ENCODE measurements around the gene CACUL1.

Gene CACUL1

DNA sequence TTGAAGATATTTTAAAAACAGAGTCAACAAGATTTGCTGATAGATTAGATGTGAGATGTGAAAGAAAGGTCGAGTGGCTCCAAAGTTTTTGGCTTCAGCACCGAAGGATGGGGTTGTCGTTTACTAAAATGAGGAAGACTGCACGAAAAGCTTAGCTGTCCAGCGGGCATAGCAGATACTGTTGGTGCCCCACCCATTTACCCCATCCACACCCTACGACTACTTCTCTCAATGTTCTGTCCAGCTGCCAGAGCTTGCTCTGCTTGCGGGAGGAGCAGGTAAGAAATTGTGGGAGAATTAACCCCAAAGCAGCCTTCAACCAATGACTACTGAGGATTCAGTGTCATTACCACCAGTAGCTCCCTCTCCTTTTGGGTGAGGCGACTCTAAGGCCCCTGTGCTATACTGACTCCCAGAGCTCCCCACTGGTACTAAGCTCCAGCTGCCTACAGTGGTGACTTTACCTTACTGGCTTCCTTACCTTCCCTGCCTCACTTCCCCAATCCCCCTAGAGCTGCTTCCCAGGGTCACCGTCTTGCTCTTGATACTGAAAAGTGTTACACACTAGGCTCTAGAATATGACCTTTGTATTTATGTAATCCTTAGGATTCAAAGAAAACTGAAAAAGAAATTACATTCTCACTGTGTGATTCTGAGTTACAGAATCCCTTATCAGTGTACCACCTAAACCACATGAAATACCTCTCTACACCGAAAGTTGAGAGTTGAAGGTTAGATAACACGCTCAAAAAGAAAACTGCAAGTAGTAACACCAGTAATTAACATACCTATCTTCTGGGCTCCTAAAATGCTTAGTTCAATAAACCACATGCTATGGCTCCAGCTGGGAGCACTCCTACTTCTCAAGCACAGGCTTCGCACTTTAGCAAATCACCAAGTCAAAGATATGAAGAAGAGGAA lies 22.3 kb downstream of the CACUL1 start:
- DNase-seq, result no peak

DNA sequence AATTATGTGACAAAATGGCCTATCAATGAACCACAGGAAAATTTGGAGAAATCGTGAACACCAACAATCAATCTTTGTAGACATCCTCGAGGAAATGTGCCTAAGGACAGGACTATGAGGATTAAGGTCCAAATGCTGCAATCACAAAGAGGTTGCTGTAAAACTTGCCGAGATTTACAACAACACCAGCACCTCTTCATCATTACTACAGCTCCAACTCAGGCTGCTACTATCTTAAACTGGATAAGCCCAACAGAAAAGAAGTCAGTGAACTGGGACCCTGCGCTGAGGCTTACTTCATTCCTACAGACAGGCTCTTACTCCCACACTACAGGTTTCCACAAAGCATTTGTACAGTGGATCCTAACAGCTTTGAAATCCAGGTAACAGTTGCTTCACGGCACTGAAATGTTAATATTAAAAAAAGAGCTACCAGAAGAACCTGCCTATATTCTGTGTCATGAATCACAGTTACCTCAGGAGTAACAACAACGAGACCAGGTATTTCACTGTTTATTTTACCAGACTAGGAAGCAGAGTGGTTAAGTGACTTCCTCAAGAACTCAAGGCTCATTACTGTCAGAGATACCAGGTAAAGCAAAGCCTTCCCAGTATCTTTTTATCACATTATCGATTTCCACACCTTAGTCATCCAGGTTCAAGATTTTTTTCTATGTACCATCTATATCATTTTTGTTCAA lies 23.9 kb downstream of the CACUL1 start:
- DNase-seq, result no peak

DNA sequence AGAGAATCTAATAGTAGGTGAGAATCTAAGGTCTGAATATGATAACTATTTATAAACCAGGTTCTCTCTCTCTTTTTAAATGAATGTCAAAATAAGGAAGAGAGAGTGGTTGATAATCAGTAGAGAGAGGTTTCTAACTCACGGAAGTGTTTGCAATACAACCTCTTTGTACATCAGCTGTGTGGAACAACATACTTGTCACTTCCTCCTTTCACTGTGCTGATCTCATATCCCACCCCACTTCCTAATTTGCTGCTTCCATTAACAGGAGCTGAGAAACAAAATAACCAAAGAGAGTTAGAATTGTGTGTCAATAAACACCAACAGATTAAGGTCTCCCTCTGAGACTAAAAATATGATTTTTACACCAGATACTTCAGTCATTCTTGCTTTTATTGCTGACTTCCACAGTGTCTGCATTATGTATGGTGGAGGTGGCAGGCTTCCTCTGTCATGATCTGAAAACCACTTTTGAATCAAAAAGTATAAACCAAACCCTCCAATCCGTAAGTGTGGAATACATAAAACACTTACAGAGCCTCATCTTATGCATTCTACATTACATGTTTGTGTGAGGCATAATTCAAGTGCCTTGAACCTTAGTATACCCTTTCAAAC lies 25.0 kb downstream of the CACUL1 start:
- peak; percentile 18 for DNase-seq

DNA sequence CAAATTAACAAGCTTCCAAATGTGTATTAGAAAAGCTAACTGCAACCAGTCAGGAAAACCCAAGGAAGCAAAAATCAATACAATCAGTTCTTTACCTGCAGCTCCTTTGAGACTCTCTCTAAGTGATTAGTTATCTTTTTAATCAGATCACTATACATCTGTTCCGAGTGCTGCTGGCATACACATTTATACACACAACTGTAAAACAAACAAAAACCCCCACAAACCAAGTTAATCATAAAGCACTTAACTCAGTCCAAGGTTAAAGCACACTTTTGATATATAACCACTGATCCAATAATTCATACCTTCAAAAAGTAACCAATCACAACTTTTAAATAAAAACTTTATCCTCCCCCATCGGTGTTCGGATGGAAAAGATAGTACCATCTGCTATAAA lies 25.6 kb downstream of the CACUL1 start:
- no peak for DNase-seq

DNA sequence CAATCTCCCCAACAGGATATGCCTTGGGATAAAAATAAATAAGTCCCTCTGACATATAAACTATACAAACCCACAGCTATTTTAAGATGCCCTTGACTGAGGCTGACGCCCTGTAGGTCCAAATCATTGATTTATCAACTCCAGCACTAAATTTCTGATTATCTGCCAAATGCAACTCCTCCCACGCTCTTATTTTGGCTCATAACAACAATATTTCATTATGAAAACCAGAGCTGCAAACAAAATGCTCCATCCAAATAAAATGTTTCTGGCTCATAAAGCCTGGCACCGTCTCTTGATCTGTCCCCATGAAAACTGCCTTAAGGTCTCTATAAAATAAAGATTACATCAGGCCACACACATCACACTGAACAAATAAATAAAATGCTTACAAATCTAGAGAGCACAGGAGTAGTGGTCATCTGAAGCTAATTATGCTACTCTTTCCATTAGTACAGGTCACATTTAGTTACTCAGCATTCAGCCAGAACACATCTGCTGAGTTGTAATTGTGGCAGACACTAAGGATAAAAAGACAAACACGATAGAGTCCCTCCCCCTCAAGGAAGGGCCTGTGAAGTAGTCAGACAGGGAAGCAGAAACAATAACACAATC lies 28.8 kb downstream of the CACUL1 start:
- no peak for DNase-seq

DNA sequence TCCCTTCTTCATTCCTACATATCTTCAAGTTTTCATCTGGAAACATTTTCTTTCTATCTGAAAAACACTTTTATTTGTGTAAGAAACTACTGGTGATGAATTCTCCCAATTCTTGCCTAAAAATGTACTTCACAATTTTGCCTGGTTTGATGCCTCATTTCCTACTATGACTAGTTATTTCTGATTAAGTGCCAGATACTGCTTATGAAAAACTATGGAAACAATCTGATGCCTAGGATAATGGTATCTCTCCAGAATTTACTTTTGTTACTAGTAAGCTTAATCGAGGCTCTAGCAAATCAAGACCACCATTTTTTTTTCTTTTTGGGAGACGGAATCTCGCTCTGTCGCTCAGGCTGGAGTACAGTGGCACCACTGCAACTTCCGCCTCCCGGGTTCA lies 31.3 kb downstream of the CACUL1 start:
- DNase-seq, result no peak

DNA sequence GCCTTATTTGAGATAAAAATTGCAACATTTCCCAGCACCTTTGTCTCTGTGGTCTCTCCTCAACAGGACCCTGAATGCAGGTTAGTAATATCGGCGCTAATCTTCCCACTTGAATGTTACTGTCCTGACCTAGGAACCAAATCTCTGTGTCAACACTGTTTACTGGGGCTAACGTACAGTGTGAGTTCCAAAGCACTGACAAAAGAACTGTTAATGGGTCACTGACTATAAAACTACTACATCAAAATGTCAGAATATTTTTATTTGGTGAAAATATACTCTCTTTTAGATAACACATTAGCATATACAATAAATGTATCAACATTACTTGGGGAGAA lies 33.3 kb downstream of the CACUL1 start:
- no peak for DNase-seq

DNA sequence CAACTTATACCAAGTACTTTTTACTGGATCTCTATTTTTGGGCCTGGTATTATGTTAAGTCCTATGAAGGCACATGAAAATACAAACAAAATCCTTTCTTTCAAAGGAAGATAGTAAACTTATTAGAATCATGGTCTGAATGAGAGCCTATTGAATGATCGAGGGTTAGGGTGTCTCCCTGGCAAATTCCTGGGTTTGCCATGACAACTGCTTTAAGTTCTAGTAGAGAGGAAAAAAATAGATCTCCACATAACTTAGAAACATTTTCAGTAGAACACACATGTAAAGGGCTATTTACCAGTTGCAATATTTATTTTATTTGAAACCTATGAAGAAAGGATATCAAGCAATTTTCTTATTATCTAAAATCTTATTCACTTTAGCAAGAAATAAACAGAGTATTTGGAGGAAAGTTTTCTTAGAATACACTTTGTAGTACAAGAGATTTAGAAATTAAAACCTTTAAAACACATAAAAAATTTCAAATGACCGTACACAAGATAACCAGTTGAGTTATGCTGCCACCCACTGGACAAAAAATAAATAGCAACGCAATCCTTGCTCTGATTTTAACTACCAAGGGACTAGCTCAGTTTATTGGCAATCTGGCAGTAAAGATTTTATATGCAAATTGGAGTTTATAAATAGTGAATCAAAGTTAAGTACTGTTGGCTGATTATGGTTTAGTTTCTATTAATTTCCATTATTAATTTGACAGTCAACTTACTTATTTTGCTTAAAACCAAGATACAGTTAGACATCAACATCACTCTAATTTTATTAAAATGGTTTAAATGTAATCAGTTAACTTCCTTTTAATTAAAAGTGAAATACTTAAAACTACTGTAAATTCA lies 33.9 kb downstream of the CACUL1 start:
- peak; percentile 78 for DNase-seq

DNA sequence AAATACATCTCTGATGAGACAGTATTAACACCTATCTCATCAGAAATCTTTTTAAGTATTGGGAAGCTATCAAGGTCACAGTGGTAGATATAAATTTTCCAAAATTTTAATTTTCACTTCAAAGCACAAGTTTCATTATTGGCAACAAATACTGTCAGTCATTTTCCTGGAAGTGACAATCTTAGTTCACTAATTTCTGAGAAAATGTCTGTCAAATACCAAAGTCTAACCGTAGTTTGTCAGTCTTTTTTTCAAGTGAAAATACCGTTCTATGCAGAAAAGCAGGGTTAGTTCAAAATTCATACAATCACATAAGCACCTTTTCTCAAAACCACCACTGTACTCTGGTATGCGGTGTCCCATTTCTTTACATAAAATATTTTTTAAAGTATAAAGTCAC lies 40.4 kb downstream of the CACUL1 start:
- DNase-seq, result no peak

DNA sequence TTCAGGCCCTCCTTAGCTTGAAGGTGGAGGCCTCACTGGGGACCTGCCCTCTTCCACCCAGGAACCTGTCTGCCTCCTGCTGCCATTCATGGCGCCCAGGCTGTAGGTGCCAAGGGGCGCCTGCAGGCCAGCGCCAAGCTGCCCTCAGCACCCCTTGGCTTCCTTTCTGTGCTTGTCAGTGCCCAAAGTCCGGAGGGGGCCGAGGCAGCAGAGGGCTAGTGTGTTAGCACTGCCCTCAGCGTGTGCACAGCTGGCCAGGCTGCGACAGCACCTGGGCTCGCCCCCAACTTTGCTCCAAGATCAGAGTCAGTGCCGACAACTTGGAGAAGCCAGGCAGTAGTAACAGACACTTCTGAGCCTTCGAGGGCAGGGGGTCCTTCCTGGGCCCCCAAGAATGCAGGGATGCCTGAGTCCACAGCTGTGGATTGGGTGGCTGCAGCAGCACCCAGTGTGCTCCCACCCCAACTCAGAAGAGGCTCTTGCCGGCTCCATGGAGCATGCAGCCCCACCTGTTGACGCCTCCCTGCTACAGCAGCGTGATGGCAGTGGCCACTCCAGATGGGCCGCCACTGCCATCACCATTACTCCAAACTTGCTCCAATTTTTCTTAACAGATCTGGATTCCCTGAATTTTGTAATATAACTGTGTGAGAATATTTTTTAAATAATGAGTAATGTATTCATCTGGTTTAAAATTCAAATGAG lies 41.7 kb downstream of the CACUL1 start:
- DNase-seq, result no peak

DNA sequence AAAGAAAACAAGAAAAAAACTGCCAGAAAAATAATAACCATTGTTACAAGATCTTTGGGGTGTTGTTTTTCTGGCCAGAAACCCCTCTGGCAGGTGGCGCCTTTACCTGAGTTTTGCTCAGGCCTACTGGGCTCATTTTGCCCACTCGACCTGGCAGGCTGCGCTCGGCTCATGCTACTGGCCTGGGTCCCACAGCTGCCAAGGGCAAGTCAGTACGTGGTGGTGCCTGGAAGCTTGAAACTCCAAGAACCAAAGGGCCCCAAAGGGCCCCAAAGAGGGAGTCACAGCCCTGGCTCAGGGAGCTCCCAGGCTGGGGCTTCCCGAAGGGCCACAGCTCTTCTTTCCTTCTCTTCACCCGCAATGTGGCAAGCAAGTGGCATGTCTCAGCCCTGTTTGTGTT lies 42.7 kb downstream of the CACUL1 start:
- DNase-seq, result no peak

DNA sequence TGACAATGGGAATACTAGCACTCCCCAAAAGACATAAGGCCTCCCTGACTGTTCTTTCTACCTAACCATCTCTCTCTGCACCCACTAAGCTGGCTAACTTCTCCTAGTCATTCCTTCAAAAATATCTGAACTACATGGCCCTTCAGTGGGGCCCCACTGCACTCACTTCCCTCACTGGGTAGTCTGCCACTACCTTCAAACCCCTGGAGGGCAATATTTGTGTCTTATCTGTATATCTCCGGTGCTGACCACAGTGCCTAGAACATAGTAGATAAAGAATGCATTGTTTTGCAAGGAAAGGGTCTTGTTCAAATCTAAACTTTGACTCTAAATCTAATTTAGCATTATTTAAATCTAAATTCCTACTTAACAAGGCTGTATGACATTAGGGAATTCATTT lies 44.3 kb downstream of the CACUL1 start:
- no peak for DNase-seq

DNA sequence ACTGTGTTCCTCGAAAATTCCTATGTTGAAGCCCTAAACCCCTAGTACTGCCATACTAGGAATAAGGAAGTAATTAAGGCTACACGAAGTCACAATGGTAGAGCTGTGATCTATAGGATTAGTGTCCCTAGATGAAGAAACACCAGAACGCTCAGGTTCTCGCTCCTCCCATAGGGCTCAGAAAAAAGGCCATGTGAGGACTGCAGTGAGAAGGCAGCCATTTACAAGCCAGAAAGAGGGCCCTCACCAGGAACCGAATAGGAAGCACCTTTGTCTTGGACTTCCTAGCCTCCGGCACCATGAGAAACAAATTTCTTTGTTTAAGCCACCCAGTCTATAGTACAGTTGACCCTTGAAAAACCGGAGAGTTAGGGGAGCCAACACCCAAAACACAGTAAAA lies 46.2 kb downstream of the CACUL1 start:
- no peak for DNase-seq

DNA sequence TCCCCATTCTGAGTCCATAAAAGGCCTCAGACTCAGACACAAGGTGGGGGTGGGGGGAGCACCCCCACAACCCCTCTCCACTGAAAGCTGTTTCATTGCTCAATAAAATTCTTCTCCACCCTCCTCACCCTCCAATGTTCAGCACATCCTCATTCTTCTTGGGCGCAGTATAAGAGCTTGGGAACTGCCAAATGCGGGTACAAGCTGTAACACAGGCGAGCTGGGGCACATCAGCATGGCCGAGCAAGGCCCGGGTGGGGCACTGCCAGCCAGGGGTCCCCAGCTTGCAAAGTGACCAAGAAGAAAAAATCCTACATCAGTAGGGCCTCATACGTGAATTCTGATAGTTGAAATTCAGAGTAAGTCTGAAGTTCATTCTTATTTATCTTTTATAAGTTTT lies 50.1 kb downstream of the CACUL1 start:
- no peak for DNase-seq

DNA sequence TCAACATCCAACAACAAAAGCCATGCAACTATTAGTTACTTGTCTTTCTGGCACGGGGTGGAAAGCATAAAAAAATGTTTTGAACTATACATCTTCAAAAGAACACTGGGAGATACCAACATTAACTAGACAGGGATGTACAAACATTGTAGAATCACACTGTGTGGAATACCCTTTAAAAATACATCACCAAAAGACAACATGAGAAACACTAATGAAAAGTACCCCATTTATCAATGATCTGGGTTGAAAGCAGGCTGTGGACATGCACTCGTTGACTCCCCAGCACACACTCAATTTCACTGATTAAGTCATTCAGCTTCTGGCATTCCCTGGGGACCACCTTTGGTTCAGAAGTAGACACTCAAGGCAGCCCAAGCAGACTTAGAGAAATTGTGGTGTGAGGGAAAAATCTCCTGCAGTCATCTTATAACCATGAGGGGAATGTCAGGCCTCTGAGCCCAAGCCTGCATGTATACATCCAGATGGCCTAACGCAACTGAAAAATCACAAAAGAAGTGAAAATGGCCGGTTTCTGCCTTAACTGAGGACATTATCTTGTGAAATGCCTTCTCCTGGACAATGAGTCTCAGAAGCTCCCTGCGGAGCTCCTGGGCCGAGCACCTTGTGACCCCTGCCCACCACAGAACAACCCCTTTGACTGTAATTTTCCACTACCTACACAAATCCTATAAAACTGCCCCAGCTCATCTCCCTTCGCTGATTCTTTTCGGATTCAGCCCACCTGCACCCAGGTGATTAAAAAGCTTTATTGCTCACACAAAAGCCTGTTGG lies 53.0 kb downstream of the CACUL1 start:
- no peak for DNase-seq

DNA sequence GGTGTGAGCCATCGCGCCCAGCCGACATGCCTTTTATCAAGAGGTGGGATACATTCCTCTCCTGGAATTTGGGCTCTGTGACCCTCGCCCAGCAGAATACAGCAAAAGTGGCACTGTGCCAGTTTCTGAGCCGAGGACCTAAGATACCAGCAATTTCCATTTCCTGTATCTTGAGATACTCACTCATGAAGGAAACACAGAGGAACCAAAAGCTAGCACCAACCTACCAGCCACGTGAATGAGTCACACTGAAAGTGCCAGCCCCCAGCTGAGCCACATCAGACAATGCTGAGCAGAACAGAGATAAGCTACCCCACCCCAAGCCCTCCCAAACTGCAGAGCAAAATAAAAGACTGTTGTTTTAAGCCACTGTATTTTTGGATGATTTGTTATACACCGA lies 56.3 kb downstream of the CACUL1 start:
- DNase-seq, result no peak

DNA sequence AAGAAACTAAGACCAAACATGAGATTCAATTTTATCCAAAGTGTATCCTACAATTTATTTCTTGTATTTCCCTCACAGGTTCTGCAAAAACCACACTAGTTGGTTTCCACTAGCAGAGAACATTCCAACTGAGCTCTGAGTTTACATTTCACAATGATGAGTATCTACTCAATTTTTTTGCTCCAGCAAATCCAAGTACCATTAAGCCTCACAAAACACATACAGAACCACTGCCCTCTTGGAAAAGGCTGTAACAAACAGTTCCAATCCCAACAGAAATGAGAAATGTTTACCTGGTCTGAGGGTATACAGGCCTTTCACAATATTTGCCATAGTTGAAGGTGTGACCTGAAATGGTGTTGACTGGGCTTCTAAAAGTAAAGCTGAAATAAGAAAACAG lies 59.9 kb downstream of the CACUL1 start:
- DNase-seq, result no peak

DNA sequence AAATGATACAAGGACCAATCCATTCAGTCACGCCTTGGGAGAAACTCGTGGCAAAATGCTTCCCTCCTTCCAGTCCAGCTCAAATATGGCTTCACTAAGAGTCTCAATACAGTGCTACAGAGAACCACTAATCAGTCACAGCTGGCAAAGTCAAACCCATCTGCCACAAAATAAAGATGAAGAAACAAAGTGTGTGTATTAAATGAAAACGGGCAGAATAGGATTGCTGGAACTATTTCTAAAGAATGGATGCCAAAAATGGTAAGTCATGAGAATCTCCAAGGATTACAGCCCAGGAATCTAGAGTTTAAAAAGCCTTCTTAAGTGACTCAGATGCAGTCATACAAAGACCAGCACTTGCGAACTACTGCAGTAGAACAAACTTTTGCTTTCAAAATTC lies 61.9 kb downstream of the CACUL1 start:
- peak; percentile 4 for DNase-seq

DNA sequence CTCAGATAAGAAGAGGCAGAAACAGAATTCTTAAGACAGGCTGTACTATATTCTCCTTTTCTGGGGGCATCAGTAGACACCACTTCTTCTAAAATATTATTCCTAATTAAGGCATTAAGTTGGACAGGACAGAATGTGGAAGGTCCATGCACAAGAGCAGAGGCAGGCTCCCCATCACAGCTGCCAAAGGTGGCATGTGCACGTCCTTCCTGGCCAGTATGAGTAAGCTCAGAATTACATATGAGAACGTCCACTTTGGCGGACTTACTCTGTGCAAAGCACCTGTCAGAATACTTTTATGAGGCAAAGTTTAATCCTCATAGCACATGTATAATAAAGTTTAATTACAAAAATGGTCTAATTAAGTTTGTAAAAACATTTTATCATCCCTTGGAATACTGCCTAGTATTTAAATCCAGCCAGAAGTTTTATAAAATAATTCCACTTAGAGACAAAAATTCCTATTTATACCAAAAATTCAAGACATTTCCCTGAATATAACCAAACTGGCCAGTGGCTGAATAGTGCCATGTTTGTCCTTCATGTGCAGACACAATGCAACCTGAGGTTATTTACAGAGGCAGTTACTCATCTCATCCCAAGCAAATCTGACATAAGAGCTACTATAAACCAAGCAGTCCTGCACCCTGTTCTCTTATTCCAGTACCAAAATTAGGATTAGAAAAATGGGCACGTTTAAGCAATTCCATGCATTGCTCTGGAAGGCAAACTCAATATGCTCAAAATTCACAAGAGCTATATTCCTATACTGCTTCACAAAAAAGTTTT lies 65.5 kb downstream of the CACUL1 start:
- DNase-seq, result no peak

DNA sequence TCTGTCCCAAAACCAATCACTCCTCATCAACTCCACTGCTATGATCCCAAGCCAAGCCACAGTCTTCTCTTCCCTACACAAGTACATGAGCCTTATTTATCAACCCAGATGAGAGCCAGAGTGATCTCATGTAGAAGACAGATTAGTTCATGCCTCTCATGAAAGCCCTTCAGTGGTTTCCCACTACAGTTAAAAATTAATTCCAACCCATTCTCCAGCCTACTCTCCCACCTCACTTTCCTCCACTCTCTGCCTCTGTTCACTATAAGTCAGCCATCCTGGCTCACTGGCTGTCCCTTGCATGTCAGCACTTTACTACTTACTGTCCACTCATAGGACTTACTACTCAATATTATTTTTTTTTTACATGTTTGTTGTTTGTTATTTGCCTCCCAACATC lies 67.3 kb downstream of the CACUL1 start:
- DNase-seq, result no peak
